Measurements from ENCODE around the gene IZUMO1. TPM values are rescaled to one million over a fixed set of nuclear protein-coding genes. Genes with fewer than 3 reads are reported as not detected.
A peak's percentile ranks its signal among the peaks of the same experiment; 100 is the strongest.

The IZUMO1 gene
- total and polyA plus RNA-seq, 2 of the 4 experiments (the other 2 are of a cell fraction) = not detected

GRCh38 chr19:48795685-48796070 lies 49.0 kb upstream of the IZUMO1 start:
- H2BK5ac ChIP-seq (ENCODE audit: low read depth, low read length, poor library complexity, severe bottlenecking) = no peak overlapping the region
- H3K14ac ChIP-seq (replicated peaks; ENCODE audit: low read depth, low read length) = no peak overlapping the region
- H3K36me3 ChIP-seq (ENCODE audit: control insufficient read depth, insufficient read depth, low read length) = no peaks in the 10 kb centered on the region
- no peaks in the 10 kb centered on the region for H3K27me3 ChIP-seq (ENCODE audit: control insufficient read depth, insufficient read depth, low read length)
- H2BK20ac ChIP-seq (ENCODE audit: low read depth, low read length) = no peak overlapping the region
- WGBS, 2 experiments (ENCODE audit: extremely low coverage in 2 of 2, insufficient read length in 1 of 2) = no CpG with 5 or more reads among the region's 2 CpGs
- H3K4me1 ChIP-seq (ENCODE audit: control insufficient read depth, insufficient read depth, low read length) = peaks cover 10% of the 10 kb centered on the region
- no peak overlapping the region; the same call in 1 of the 2 replicates for H4K5ac ChIP-seq (ENCODE audit: low read depth, low read length)
- intact Hi-C loops (cut with micrococcal nuclease) = loop anchor here (1.0 to 2.0 kb wide), 3 partner anchors 41 to 175 kb away; partner anchors contain the start of gene HSD17B14
- H3K9ac ChIP-seq (ENCODE audit: low read depth, low read length) = no peak overlapping the region
- H2AFZ ChIP-seq (replicated peaks; ENCODE audit: low read length, poor library complexity) = peak overlapping the region; percentile 98
- H2BK120ac ChIP-seq (ENCODE audit: low read depth, low read length) = no peak overlapping the region
- H4K20me1 ChIP-seq (ENCODE audit: insufficient read depth, low read length) = 0 out of 2 replicates have a peak, but pooled peaks cover 2% of the 10 kb centered on the region
- H3K56ac ChIP-seq (ENCODE audit: extremely low read depth, insufficient read depth, low read length) = no peak overlapping the region
- no peak overlapping the region for H3K18ac ChIP-seq (ENCODE audit: low read depth, low read length)
- H4K91ac ChIP-seq (ENCODE audit: insufficient read depth, low read depth, low read length) = no peak overlapping the region
- in situ Hi-C loops (cut with MboI; ENCODE audit: low sequenced_read_pairs) = no loop called here
- dilution Hi-C loops (cut with HindIII; ENCODE audit: low sequenced_read_pairs, unreplicated experiment) = no loop called here
- H3K9me1 ChIP-seq (ENCODE audit: insufficient read depth, low read length) = no peaks in the 10 kb centered on the region
- no peaks in the 10 kb centered on the region for H3K79me1 ChIP-seq (ENCODE audit: low read depth in 1 of 2, low read length in 2 of 2)
- ChIA-PET CTCF (interaction anchor here (0.6 to 2.3 kb wide), 13 partner anchors 10 to 198 kb away, joined by 3 to 14 read pairs (median 4); partner anchors contain the start of genes GYS1, HSD17B14 and RUVBL2), POLR2A (ENCODE audit: unreplicated experiment) (no interaction called here)
- no peaks in the 10 kb centered on the region for H3K9me3 ChIP-seq (ENCODE audit: control insufficient read depth, insufficient read depth, low read length)
- no peak overlapping the region for H3K4me3 ChIP-seq (ENCODE audit: insufficient read depth, low read depth, low read length)
- no peak overlapping the region for H3K27ac ChIP-seq (ENCODE audit: insufficient read depth, low read length)
- no peak for TF ChIP-seq ELK1 (IDR thresholded peaks at IDR 0.05; ENCODE audit: borderline replicate concordance, low read depth, low read length)
- no peak for TF ChIP-seq MXI1 (IDR thresholded peaks at IDR 0.05; ENCODE audit: borderline replicate concordance, low read depth, low read length)
- TF ChIP-seq RCOR1 (IDR thresholded peaks at IDR 0.05; ENCODE audit: insufficient replicate concordance, low read length) = no peak
- no peak for TF ChIP-seq SMC3 (IDR thresholded peaks at IDR 0.05; ENCODE audit: low read depth, low read length)
- no peak for TF ChIP-seq CTCF (conservative IDR thresholded peaks at IDR 0.05; ENCODE audit: low read depth, low read length)
- H2AK5ac ChIP-seq (ENCODE audit: low read depth, low read length) = no peak overlapping the region
- no peak overlapping the region for H3K4me2 ChIP-seq (ENCODE audit: low read depth, low read length)
- no TSS peak for BruUV-seq (replicated peaks)
- ATAC-seq (ENCODE audit: low read depth) (peak; percentile 2; the same call in 1 of the 2 replicates), DNase-seq (no peak)
- H2BK15ac ChIP-seq (ENCODE audit: low read depth, low read length) = no peak overlapping the region
- H2AK9ac ChIP-seq (replicated peaks; ENCODE audit: low read depth, low read length, poor library complexity) = peak overlapping the region; percentile 89
- no peak overlapping the region for H3K4ac ChIP-seq (ENCODE audit: low read depth, low read length)
- peak overlapping the region; percentile 0 to 87; a peak in 2 of 4 replicates for H4K8ac ChIP-seq (ENCODE audit: low read depth in 2 of 2, low read length in 2 of 2)
- no peak overlapping the region for H3K23ac ChIP-seq (ENCODE audit: low read depth, low read length)
